ENCODE results near the gene SH2B3. TPM values are rescaled to one million over a fixed set of nuclear protein-coding genes. Genes with fewer than 3 reads are reported as not detected.

The SH2B3 gene
- total and polyA plus RNA-seq, 2 of the 13 experiments (the other 11 are each of a cell fraction or from before 2014, with no cell fraction given): 6.8 to 6.9 TPM

- TF ChIP-seq XRCC5 (optimal IDR thresholded peaks at IDR 0.05; ENCODE audit: low read length) (peak; percentile 76), ZNF629 (CRISPR knock-in tag; conservative IDR thresholded peaks at IDR 0.05) (peak; percentile 90), ZNF580 (CRISPR knock-in tag; IDR thresholded peaks at IDR 0.05; ENCODE audit: borderline replicate concordance, low read depth) (peak; percentile 37; the same call in 1 of the 2 replicates), ATF2 (CRISPR knock-in tag; IDR thresholded peaks at IDR 0.05) (peak; percentile 75), DBP (CRISPR knock-in tag; IDR thresholded peaks at IDR 0.05; ENCODE audit: not compliant biosample characterization) (no peak), THRA (CRISPR knock-in tag; IDR thresholded peaks at IDR 0.05; ENCODE audit: borderline replicate concordance) (peak; percentile 98), RORA (CRISPR knock-in tag; IDR thresholded peaks at IDR 0.05) (no peak), GFI1 (CRISPR knock-in tag; IDR thresholded peaks at IDR 0.05; ENCODE audit: borderline replicate concordance) (0 out of 2 replicates have a peak, but pooled peaks have one; percentile 45), ZNF138 (CRISPR knock-in tag; IDR thresholded peaks at IDR 0.05; ENCODE audit: low read depth) (no peak), ELK4 (CRISPR knock-in tag; IDR thresholded peaks at IDR 0.05; ENCODE audit: borderline replicate concordance) (no peak), ELF3 (CRISPR knock-in tag; IDR thresholded peaks at IDR 0.05) (peak; percentile 96), XBP1 (CRISPR knock-in tag; IDR thresholded peaks at IDR 0.05) (no peak), ZNF781 (CRISPR knock-in tag; IDR thresholded peaks at IDR 0.05; ENCODE audit: borderline replicate concordance, not compliant biosample characterization) (no peak), SUZ12 (IDR thresholded peaks at IDR 0.05; ENCODE audit: low read depth, low read length) (no peak), MEIS1 (CRISPR knock-in tag; IDR thresholded peaks at IDR 0.05; ENCODE audit: borderline replicate concordance) (peak; percentile 82), ZNF615 (CRISPR knock-in tag; IDR thresholded peaks at IDR 0.05; ENCODE audit: borderline replicate concordance) (no peak), JUN (CRISPR knock-in tag; IDR thresholded peaks at IDR 0.05) (peak; percentile 59; the same call in 1 of the 2 replicates), ZNF567 (CRISPR knock-in tag; IDR thresholded peaks at IDR 0.05; ENCODE audit: borderline replicate concordance) (no peak), ZC3H13 (CRISPR knock-in tag; IDR thresholded peaks at IDR 0.05) (peak; percentile 85; the same call in 1 of the 2 replicates), RFXAP (CRISPR knock-in tag; IDR thresholded peaks at IDR 0.05; ENCODE audit: borderline replicate concordance) (peak; percentile 66; the same call in 1 of the 2 replicates), HOXD1 (CRISPR knock-in tag; IDR thresholded peaks at IDR 0.05) (no peak), ZNF207 (IDR thresholded peaks at IDR 0.05; ENCODE audit: borderline replicate concordance) (no peak), ZNF800 (CRISPR knock-in tag; IDR thresholded peaks at IDR 0.05) (no peak)
Observed at GRCh38 chr12:111367661-111368221, 38.0 kb upstream of the SH2B3 start (continued).

Data from HepG2 (cell line).